Umbilical cord (tissue), 2 donors: ENCODE measurements around the gene ADRB2. TPM values are rescaled to one million over a fixed set of nuclear protein-coding genes. Genes with fewer than 3 reads are reported as not detected.

Experiments used
- DNase-seq: peaks from one replicate; pipeline ENCODE4 v3.0.0-alpha.2; 2015; ENCODE audit warnings: low spot score
- total RNA-seq: library from RNA; depleted of rRNA; stranded (reverse); fragments of >200 nt; gene quantifications from one replicate; pipeline ENCODE4 v1.2.3, GENCODE V29; 2014; ENCODE audit warnings: low replicate concordance; ENCODE audit not compliant: insufficient read depth

The ADRB2 gene
- total RNA-seq, 1 donor from 2014 or later = 3.4 TPM

GRCh38 chr5:148805326-148806290, 20.8 kb upstream of the ADRB2 start:
- peak; percentile 38 for DNase-seq

DNA sequence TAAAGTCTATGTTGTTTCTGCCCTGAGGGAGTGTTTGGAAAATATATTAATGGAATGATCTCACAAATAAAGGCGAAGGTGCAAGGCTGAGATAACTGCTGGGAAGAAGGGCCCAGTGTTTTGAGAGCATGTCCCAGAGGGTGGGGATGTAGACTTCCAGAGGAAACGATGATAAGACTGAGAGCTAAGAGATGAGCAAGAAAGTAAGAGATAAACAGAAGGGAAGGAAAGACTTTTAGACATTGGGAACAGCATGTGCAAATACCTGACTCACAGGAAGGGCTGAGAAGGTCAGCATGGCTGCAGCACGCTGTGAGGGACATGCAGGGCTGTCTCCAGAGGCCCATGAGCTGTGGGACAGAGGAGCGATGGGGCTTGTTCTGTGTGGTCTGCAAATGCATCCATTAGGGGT, 19.9 kb upstream of the ADRB2 start:
- DNase-seq = no peak

- peak; percentile 36 for DNase-seq
Measured at GRCh38 chr5:148807851-148808250, 18.6 kb upstream of the ADRB2 start.

GRCh38 chr5:148808864-148809642, 17.4 kb upstream of the ADRB2 start:
- peak; percentile 69 for DNase-seq

GRCh38 chr5:148809781-148810524, 16.5 kb upstream of the ADRB2 start:
- no peak for DNase-seq

GRCh38 chr5:148810823-148811222, 15.6 kb upstream of the ADRB2 start:
- DNase-seq = no peak

- no peak for DNase-seq
Measured at GRCh38 chr5:148811756-148812155, 14.7 kb upstream of the ADRB2 start.

DNA sequence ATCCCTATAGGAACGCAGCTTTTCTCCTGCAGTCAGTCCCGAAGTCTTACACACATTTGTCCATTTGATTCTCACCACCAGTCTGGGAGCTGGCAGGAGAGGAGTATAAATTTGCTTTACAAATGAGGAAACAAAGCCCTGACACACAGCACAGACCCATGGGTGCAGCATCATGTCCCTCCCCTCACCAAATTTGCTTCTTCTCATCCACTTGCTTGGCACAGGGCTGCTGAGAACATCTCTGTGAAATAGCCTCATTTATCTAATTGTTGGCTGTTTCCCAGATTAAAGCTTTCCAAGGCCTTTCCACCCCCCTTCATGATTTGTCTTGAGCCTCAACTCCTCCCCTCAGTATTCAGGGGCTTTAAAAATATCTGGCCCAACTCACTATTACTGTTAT, 11.3 kb upstream of the ADRB2 start:
- DNase-seq = no peak

GRCh38 chr5:148815578-148815977, 10.8 kb upstream of the ADRB2 start:
- DNase-seq = no peak

DNA sequence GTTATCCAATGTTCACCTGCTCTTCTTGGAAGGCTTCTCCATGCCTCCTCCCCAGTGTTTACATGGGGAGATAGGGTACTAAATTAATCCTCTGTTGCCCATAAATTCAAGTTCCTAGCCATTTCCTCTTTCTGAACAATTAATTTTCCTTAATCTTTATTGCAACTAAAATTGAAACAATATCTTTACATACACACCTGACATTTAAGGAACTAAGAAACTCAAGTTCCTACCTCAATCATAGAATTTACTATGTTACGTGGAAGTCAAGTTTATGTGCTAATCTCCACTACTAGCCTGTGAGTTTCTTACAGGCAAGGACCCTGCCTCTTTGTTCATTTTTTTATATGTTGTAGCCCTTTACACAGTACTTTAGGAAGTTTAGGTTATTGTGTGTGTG, 10.1 kb upstream of the ADRB2 start:
- DNase-seq = no peak

DNA sequence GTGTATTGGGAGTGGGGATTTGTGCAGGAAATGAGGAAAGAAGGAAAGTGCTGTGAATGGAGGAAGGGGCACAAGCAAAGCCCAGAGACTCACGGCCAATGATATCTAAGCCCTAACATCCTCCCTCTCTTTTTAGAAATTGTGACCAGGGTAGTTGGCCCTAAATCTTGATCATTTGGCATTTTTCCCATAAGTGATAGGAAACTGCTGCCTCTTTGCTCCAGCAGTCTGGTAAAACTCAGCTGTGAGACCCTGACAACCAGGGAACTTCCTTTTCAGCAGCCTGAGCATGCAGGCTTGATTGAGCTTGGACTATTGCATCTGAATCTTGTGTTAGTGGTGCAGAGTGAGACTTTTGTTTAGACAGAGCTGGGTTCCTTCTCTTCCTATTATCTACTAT, 9.6 kb upstream of the ADRB2 start:
- DNase-seq = no peak

- no peak for DNase-seq
Measured at GRCh38 chr5:148817606-148818005, 8.8 kb upstream of the ADRB2 start.

DNA sequence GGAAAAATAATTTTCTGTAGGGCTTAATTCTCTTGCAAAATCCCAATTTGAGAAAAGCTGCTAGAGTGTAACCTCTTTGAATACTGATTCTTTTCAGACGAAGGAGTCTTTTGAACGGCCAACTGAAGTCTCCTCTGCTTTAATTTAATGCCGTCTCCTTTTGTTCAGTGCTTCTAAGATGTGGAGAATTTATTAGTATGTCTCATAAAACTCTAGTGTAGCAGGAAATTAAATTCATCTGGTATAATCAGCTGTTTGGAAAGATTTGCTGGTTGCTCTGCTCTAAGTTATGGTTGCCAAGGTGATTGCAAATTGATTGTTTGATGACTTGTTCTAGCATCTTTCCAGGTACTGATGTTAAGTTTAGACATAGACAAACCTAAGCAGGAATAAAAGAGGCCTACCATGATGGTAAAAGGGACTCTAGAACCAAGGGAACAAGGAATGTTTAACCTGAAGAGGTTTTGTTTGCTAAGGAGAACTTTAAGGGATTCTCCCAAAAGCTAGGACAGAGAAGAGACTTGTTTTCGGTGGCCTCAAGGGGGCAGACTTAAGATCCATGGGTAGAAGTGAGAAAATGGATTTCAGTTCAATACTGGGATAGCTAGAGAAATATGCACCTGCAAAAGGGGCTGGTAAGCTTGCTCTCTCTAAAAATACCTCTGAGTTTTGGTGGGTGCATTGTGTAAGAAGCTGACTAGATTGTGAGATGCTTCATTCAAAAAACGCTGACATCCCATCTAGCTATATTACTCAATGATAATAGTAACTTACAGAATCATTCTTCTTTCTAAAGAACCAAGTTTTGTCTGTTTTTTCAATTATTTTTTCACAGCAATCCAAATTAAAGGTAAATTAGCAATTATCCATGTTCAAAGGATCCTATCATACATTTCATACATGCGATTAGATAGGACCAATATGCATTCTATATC, 5.7 kb upstream of the ADRB2 start:
- no peak for DNase-seq

GRCh38 chr5:148823871-148824270, 2.5 kb upstream of the ADRB2 start:
- DNase-seq = no peak

GRCh38 chr5:148825716-148826052, 727 bp upstream of the ADRB2 start:
- peak; percentile 43 for DNase-seq

DNA sequence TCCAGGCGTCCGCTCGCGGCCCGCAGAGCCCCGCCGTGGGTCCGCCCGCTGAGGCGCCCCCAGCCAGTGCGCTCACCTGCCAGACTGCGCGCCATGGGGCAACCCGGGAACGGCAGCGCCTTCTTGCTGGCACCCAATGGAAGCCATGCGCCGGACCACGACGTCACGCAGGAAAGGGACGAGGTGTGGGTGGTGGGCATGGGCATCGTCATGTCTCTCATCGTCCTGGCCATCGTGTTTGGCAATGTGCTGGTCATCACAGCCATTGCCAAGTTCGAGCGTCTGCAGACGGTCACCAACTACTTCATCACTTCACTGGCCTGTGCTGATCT, 294 bp downstream of the ADRB2 start:
- DNase-seq = no peak

DNA sequence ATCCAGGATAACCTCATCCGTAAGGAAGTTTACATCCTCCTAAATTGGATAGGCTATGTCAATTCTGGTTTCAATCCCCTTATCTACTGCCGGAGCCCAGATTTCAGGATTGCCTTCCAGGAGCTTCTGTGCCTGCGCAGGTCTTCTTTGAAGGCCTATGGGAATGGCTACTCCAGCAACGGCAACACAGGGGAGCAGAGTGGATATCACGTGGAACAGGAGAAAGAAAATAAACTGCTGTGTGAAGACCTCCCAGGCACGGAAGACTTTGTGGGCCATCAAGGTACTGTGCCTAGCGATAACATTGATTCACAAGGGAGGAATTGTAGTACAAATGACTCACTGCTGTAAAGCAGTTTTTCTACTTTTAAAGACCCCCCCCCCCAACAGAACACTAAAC, 1.3 kb downstream of the ADRB2 start:
- DNase-seq = no peak

GRCh38 chr5:148828511-148829247, 2.3 kb downstream of the ADRB2 start:
- no peak for DNase-seq

- DNase-seq = no peak
Measured at GRCh38 chr5:148829248-148829594, 2.8 kb downstream of the ADRB2 start.

GRCh38 chr5:148829734-148830133, 3.3 kb downstream of the ADRB2 start:
- DNase-seq = no peak

- no peak for DNase-seq
Measured at GRCh38 chr5:148830211-148830610, 3.8 kb downstream of the ADRB2 start.
